Small intestine (tissue), 7 donors: ENCODE results near the gene GOLGA8K. TPM values are rescaled to one million over a fixed set of nuclear protein-coding genes. Genes with fewer than 3 reads are reported as not detected.
"Not testable (repeated sequence)": the region's sequence is repeated elsewhere in the genome, so short reads cannot be mapped to it uniquely, and the experiment has no call there.

ENCODE experiments used
- DNase-seq, 2 donors: peaks; one replicate each; pipeline versions ENCODE4 v3.0.0 to v3.0.0-alpha.2; 2013
- FAIRE-seq: peaks from 2 replicates; lab custom pipeline; 2012; peaks lifted over from hg19 to GRCh38; lab: Jason Lieb, UNC
- H3K27ac ChIP-seq, 3 donors: one replicate each; pipeline ENCODE4 v1.5.1; 2013; ENCODE audit warnings: low read length in 2 of 3, mild to moderate bottlenecking in 2 of 3, control low read depth in 1 of 3, inconsistent platforms in 1 of 3, low read depth in 1 of 3, moderate library complexity in 1 of 3
- H3K27me3 ChIP-seq, 3 donors: one replicate each; pipeline ENCODE4 v1.6.1; 2013; ENCODE audit warnings: low read length in 3 of 3, inconsistent platforms in 1 of 3; ENCODE audit not compliant: control insufficient read depth in 3 of 3, insufficient read depth in 3 of 3
- H3K36me3 ChIP-seq, 3 donors: one replicate each; pipeline ENCODE4 v1.6.1; 2013; ENCODE audit warnings: low read length in 3 of 3, inconsistent platforms in 1 of 3, low read depth in 1 of 3, mild to moderate bottlenecking in 1 of 3, moderate library complexity in 1 of 3; ENCODE audit not compliant: control insufficient read depth in 3 of 3, insufficient read depth in 2 of 3
- H3K4me1 ChIP-seq, 3 donors: one replicate each; pipeline ENCODE4 v1.6.1; 2013; ENCODE audit warnings: low read length in 2 of 3, inconsistent platforms in 1 of 3, low read depth in 1 of 3, mild to moderate bottlenecking in 1 of 3, moderate library complexity in 1 of 3; ENCODE audit not compliant: control insufficient read depth in 3 of 3, insufficient read depth in 2 of 3
- H3K4me3 ChIP-seq, 3 donors: one replicate each; pipeline ENCODE4 v1.5.1; 2013; ENCODE audit warnings: low read length in 3 of 3, control low read depth in 1 of 3, inconsistent platforms in 1 of 3, low read depth in 1 of 3, mild to moderate bottlenecking in 1 of 3, moderate library complexity in 1 of 3
- H3K9me3 ChIP-seq, 2 donors: one replicate each; pipeline ENCODE4 v1.6.1; 2013; ENCODE audit warnings: low read depth in 1 of 2, low read length in 1 of 2; ENCODE audit not compliant: control insufficient read depth in 2 of 2, insufficient read depth in 1 of 2
- WGBS, 3 donors: extraction: QIAGEN DNeasy Blood & Tissue Kit; methylation state at CpG; one replicate each; pipeline ENCODE4 v1.1.7; 2013; 5-methylcytosine and 5-hydroxymethylcytosine counted together
- polyA plus RNA-seq, 4 donors: library from polyadenylated mRNA; stranded (reverse) in 3 of 4; unstranded in 1 of 4; fragments of 200-250 nt in 3 of 4; fragments of 120-200 nt in 1 of 4; gene quantifications; one replicate each; pipeline versions ENCODE4 v1.2.1 to v1.2.3, GENCODE V29; 2013
- donor health status: healthy with polysubstance abuse.
- donor health status: control.
- donor health status: control.
- donor health status: Bipolar disorder and iron deficiency.
- donor health status: healthy.

GOLGA8K gene
- polyA plus RNA-seq, 4 donors = 0.07 to 1.0 TPM; not detected in 2

DNA sequence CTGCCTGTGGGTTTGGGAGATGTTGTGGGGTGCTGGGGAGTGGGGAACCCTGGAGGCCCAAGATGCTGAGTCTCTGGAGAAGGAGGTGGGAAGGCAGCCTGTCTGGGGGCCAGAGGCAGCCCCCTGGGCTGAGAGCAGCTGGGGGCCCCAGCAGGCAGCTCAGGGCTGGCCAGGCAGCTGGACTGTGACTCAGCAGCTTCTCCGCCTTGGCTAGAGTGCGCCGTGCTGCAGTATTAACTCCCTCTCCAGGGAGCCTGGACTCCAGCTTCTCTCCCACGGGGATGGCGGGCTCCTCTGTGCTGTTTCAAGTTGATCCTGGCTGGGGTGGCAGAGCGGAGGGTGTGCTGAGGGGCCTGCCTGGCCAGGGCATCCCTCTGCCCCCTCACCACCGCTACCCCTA lies 36.6 kb downstream of the GOLGA8K start:
- not testable (repeated sequence) for H3K27ac ChIP-seq, FAIRE-seq, H3K27me3 ChIP-seq, H3K9me3 ChIP-seq, H3K36me3 ChIP-seq, H3K4me3 ChIP-seq, H3K4me1 ChIP-seq, DNase-seq
- WGBS, 3 donors = no CpG with 5 or more reads among the region's 7 CpGs

- DNase-seq, H3K27me3 ChIP-seq, H3K4me3 ChIP-seq, H3K27ac ChIP-seq, H3K36me3 ChIP-seq, H3K9me3 ChIP-seq, FAIRE-seq, H3K4me1 ChIP-seq: not testable (repeated sequence)
- no CpG with 5 or more reads among the region's 10 CpGs for WGBS, 3 donors
These were observed 37.1 kb downstream of the GOLGA8K start for GRCh38 chr15:32365955-32366354.

GRCh38 chr15:32364944-32365343 lies 38.1 kb downstream of the GOLGA8K start:
- WGBS, 3 donors = no CpG with 5 or more reads among the region's 16 CpGs
- H3K36me3 ChIP-seq, H3K27me3 ChIP-seq, H3K4me3 ChIP-seq, H3K27ac ChIP-seq, DNase-seq, H3K4me1 ChIP-seq, FAIRE-seq, H3K9me3 ChIP-seq: not testable (repeated sequence)

GRCh38 chr15:32363449-32363848 lies 39.6 kb downstream of the GOLGA8K start:
- H3K27ac ChIP-seq, H3K9me3 ChIP-seq, DNase-seq, FAIRE-seq, H3K4me1 ChIP-seq, H3K4me3 ChIP-seq, H3K36me3 ChIP-seq, H3K27me3 ChIP-seq: not testable (repeated sequence)
- 59 to 82% (median 70%) methylated on average over 4 to 5 of the region's 8 CpGs for WGBS, 3 donors

DNA sequence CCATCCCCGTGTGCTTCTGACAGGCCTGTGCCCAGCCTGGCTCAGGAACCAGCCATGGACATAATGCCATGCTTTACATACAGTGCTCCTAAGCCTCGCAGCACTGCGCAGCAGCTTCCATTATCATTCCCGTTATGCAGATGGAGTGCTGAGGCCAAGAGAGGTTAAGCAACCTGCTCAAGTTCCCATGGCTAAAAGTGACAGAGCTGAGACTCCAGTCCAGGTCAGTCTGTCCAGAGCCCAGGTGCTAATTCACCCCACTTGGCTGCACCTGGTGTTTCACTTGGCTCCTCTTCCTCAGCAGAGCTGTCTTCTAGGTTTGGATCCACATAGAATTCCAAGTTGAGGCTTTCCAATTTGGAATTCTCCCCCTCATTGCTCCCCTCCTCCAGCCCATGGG lies 41.4 kb downstream of the GOLGA8K start:
- not testable (repeated sequence) for H3K27ac ChIP-seq, H3K36me3 ChIP-seq, H3K27me3 ChIP-seq, FAIRE-seq, H3K9me3 ChIP-seq, H3K4me1 ChIP-seq, DNase-seq, H3K4me3 ChIP-seq
- 63 to 86% (median 74%) methylated on average over 3 of the region's 4 CpGs for WGBS, 3 donors

GRCh38 chr15:32358462-32358861 lies 44.6 kb downstream of the GOLGA8K start:
- H3K27me3 ChIP-seq, H3K36me3 ChIP-seq, H3K27ac ChIP-seq, H3K9me3 ChIP-seq, H3K4me1 ChIP-seq, DNase-seq, FAIRE-seq, H3K4me3 ChIP-seq: not testable (repeated sequence)
- 71 to 79% methylated on average over 1 of the region's 1 CpG; no CpG with 5 or more reads in 1 of the 3 donors for WGBS, 3 donors

- not testable (repeated sequence) for H3K9me3 ChIP-seq, H3K4me1 ChIP-seq, H3K36me3 ChIP-seq, H3K27me3 ChIP-seq, H3K27ac ChIP-seq, FAIRE-seq, DNase-seq, H3K4me3 ChIP-seq
These were observed 46.2 kb downstream of the GOLGA8K start for GRCh38 chr15:32356909-32357308.

DNA sequence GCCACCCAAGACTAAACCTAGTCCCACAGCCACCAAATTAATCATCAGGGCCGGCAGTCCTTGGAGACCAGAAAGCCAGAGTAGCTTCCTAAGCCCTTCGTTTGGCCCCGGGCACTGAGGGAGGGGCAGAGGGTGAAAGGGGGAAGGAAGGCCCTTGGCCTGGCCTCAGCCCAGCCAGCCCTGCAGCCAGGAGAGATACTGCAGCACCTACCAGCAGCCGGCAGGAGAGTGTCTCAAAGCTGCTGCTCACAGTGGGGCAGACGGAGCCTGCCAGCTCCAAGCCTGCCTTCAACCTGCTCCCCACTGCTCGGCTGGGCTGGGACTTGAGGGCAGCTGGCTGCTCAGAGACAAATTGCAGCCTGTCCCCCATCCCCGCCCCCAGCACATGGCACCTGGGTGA lies 50.3 kb downstream of the GOLGA8K start:
- not testable (repeated sequence) for H3K36me3 ChIP-seq, DNase-seq, H3K27me3 ChIP-seq, FAIRE-seq, H3K9me3 ChIP-seq, H3K4me1 ChIP-seq, H3K27ac ChIP-seq, H3K4me3 ChIP-seq
- no CpG with 5 or more reads among the region's 7 CpGs for WGBS, 3 donors

DNA sequence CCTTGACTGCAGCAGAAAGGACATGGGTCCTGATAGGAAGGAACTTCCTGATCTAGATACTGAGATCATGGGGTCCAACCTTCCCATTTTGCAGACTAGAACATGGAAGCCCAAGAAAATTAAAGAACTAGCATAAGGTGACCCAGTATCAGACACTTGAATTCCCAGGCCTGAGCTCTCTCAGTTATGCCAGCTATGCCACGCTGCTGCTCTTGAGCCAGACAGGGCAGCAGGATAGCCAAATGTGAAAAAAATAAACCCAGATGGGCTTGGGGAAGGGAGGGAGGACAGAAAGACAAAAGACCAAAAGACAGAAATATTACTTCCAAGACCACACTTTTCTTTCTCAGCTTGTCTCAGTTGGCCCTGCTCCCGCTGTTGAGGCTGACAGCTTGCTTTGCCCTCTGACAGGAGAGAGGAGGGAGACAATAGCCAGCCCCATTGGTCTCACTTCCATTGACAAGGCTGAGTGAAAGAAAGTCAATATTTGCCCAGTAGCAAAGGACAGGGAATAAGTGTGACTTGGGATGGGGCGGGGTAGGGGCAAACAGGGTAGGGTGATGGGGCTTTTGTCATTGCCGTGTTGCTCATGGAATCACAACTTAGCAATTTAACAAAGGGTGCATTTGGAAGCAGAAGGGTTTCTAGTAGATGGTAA lies 52.4 kb downstream of the GOLGA8K start:
- not testable (repeated sequence) for H3K27me3 ChIP-seq, H3K27ac ChIP-seq, H3K4me3 ChIP-seq, H3K4me1 ChIP-seq, FAIRE-seq, H3K36me3 ChIP-seq, H3K9me3 ChIP-seq, DNase-seq
- 13% methylated on average over 2 of the region's 4 CpGs; no CpG with 5 or more reads in 2 of the 3 donors for WGBS, 3 donors
